Measurements from ENCODE around the gene SPAG8. TPM values are rescaled to one million over a fixed set of nuclear protein-coding genes. Genes with fewer than 3 reads are reported as not detected.

SPAG8 gene
- total RNA-seq, 1 experiment from 2014 or later = 0.90 TPM

DNA sequence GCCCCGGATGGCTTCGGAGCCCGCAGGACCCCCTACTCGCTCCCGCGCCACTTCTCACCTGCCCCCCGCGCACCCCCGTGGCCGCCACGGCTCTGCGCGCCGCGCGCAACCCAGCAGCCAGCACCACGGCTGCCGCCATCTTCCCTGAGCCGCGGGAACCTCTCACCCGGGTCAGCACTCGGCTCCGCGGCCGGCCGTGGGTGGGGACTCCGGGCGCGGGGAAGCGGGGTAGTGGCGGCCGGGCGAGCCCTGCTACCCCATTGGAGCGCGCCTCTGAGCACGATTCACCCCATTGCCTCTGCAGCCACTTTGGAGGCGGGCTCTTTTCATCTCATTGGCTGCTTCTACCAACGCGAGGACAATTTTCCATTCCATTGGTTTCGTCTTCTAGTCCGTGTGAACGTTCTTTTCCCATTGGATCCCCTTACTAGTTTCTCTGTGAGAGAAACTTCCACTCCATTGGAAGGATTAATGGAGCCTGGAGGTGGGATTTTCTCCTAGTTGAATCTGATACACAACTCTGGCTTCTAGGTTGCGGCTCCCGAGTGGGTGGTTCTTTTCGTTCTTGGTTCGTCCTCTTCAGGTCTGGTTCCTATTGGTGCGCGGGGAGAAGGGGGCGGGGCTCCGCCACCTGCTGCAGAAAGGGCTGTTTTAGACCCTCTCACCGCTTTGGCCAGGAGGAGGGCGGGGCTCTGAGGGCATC, 2.9 kb upstream of the SPAG8 start, which contains the start of gene HINT2:
Gene HINT2 (minus strand): TSS at position 202 of the 703 bp plus-strand sequence. CDS start 63 bp downstream, at position 139.
- Histone ChIP-seq H3K4me1 (ENCODE audit: control insufficient read depth, insufficient read depth, low read length) (peaks cover 29% of the 10 kb centered on the region), H3K36me3 (ENCODE audit: control insufficient read depth, insufficient read depth, low read length) (no peaks in the 10 kb centered on the region), H3K4me3 (ENCODE audit: low read depth in 2 of 2, low read length in 2 of 2) (peak within 1 kb of the TSS; percentile 88 to 90), H3K27ac (ENCODE audit: low read length) (peak within 1 kb of the TSS; percentile 85), H3K27me3 (ENCODE audit: control insufficient read depth, insufficient read depth, low read length) (peaks cover 3% of the 10 kb centered on the region; the same call in 1 of the 2 replicates), H3K9me3 (ENCODE audit: control insufficient read depth, insufficient read depth, low read depth, low read length) (no peaks in the 10 kb centered on the region)
- peak; percentile 91 for DNase-seq (ENCODE audit: low read depth, low spot score)
- ATAC-seq = peak; percentile 94
- ChIA-PET CTCF (interaction anchor here (0.5 to 0.6 kb wide), 2 partner anchors 14 to 141 kb away, joined by 4 to 7 read pairs; partner anchors contain the start of gene TMEM8B), POLR2A (interaction anchor here (1.0 kb wide), 1 partner anchor 81 kb away, joined by 3 read pairs; no protein-coding TSS in a partner anchor)
- TF ChIP-seq POLR2AphosphoS5 (IDR thresholded peaks at IDR 0.05; ENCODE audit: low read depth, low read length) = peak; percentile 94
- TF ChIP-seq, protein P1, sequence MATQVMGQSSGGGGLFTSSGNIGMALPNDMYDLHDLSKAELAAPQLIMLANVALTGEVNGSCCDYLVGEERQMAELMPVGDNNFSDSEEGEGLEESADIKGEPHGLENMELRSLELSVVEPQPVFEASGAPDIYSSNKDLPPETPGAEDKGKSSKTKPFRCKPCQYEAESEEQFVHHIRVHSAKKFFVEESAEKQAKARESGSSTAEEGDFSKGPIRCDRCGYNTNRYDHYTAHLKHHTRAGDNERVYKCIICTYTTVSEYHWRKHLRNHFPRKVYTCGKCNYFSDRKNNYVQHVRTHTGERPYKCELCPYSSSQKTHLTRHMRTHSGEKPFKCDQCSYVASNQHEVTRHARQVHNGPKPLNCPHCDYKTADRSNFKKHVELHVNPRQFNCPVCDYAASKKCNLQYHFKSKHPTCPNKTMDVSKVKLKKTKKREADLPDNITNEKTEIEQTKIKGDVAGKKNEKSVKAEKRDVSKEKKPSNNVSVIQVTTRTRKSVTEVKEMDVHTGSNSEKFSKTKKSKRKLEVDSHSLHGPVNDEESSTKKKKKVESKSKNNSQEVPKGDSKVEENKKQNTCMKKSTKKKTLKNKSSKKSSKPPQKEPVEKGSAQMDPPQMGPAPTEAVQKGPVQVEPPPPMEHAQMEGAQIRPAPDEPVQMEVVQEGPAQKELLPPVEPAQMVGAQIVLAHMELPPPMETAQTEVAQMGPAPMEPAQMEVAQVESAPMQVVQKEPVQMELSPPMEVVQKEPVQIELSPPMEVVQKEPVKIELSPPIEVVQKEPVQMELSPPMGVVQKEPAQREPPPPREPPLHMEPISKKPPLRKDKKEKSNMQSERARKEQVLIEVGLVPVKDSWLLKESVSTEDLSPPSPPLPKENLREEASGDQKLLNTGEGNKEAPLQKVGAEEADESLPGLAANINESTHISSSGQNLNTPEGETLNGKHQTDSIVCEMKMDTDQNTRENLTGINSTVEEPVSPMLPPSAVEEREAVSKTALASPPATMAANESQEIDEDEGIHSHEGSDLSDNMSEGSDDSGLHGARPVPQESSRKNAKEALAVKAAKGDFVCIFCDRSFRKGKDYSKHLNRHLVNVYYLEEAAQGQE (IDR thresholded peaks at IDR 0.05; ENCODE audit: insufficient read depth in 1 of 2, low read depth in 2 of 2, low read length in 1 of 2) = no peak
- peak; percentile 72; the same call in 1 of the 2 replicates for TF ChIP-seq SIN3A (IDR thresholded peaks at IDR 0.05; ENCODE audit: borderline replicate concordance, insufficient read depth, low read depth, low read length)
- TF ChIP-seq, protein P2, sequence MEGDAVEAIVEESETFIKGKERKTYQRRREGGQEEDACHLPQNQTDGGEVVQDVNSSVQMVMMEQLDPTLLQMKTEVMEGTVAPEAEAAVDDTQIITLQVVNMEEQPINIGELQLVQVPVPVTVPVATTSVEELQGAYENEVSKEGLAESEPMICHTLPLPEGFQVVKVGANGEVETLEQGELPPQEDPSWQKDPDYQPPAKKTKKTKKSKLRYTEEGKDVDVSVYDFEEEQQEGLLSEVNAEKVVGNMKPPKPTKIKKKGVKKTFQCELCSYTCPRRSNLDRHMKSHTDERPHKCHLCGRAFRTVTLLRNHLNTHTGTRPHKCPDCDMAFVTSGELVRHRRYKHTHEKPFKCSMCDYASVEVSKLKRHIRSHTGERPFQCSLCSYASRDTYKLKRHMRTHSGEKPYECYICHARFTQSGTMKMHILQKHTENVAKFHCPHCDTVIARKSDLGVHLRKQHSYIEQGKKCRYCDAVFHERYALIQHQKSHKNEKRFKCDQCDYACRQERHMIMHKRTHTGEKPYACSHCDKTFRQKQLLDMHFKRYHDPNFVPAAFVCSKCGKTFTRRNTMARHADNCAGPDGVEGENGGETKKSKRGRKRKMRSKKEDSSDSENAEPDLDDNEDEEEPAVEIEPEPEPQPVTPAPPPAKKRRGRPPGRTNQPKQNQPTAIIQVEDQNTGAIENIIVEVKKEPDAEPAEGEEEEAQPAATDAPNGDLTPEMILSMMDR (IDR thresholded peaks at IDR 0.05) = no peak
- TF ChIP-seq TCF7L2 (IDR thresholded peaks at IDR 0.05; ENCODE audit: low read depth, low read length) = no peak
- BruUV-seq (replicated peaks) = no TSS peak
- in situ Hi-C loops (cut with HindIII; ENCODE audit: low pct_unique_long_range_greater_than_20kb, low sequenced_read_pairs) = no loop called here
- intact Hi-C loops (cut with micrococcal nuclease; ENCODE audit: unreplicated experiment) = loop anchor here (10.0 kb wide), 1 partner anchor 160 kb away; the partner anchor contains the start of genes CCDC107, RMRP and SIT1

DNA sequence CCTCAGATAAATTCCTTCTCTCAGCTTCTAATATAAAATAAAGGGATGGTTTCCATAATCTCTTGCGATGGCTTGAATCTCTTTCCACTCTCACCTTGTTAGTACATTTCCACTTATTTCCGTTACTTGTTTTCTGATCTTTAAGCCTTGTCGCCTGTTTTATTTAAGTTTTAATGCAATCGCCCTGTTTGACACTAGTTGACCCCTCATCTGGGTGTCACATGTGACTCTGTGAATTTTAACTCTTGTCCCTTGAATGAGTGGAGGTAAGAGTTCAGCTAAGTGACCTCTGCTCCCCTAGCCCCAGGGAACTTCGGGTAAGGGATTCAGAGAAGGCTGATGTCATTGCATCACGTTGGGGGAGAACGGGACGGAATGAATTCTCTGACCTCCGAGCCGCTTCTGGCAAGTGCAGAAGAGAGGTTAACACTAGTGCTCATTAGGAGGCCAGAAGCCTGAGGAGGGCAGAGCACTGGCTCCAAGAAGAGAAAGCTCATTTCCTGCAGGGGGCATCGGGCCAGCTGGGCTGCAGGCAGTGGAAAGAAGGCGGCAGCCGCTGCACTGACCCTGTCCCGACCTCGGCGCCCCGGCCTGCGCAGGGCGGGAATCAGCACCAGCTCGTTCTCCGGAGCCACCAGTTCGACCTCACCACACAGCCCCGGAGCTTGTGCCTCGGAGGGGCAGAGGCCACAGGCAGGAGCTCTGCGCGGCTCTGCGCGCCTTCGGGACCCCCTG, 2.2 kb upstream of the SPAG8 start:
- POLR2A ChIA-PET = interaction anchor here (1.0 kb wide), 1 partner anchor 80 kb away, joined by 3 read pairs; no protein-coding TSS in a partner anchor
- Histone ChIP-seq H3K36me3 (ENCODE audit: control insufficient read depth, insufficient read depth, low read length) (no peaks in the 10 kb centered on the region), H3K4me3 (ENCODE audit: low read depth in 2 of 2, low read length in 2 of 2) (peak overlapping the region; percentile 88 to 90), H3K27me3 (ENCODE audit: control insufficient read depth, insufficient read depth, low read length) (peaks cover 3% of the 10 kb centered on the region; the same call in 1 of the 2 replicates), H3K4me1 (ENCODE audit: control insufficient read depth, insufficient read depth, low read length) (peaks cover 29% of the 10 kb centered on the region), H3K27ac (ENCODE audit: low read length) (peak overlapping the region; percentile 85), H3K9me3 (ENCODE audit: control insufficient read depth, insufficient read depth, low read depth, low read length) (no peaks in the 10 kb centered on the region)
- no TSS peak for BruUV-seq (replicated peaks)
- DNase-seq (ENCODE audit: low read depth, low spot score) (no peak), ATAC-seq (peak; percentile 35)
- CTCF ChIA-PET = interaction anchor here (0.5 kb wide), 1 partner anchor 142 kb away, joined by 7 read pairs; no protein-coding TSS in a partner anchor
- intact Hi-C loops (cut with micrococcal nuclease; ENCODE audit: unreplicated experiment) (loop anchor here (10.0 kb wide), 1 partner anchor 159 kb away; the partner anchor contains the start of genes CCDC107, RMRP and SIT1), in situ Hi-C loops (cut with HindIII; ENCODE audit: low pct_unique_long_range_greater_than_20kb, low sequenced_read_pairs) (no loop called here)
- TF ChIP-seq TCF7L2 (IDR thresholded peaks at IDR 0.05; ENCODE audit: low read depth, low read length) (no peak), POLR2AphosphoS5 (IDR thresholded peaks at IDR 0.05; ENCODE audit: low read depth, low read length) (0 out of 2 replicates have a peak, but pooled peaks have one; percentile 0)

Data from Panc1 (cell line).